ENCODE measurements around the gene ULK4. TPM values are rescaled to one million over a fixed set of nuclear protein-coding genes. Genes with fewer than 3 reads are reported as not detected.

The ULK4 gene
- total and polyA plus RNA-seq, 9 of the 15 experiments (the other 6 are each of a cell fraction or from before 2014, with no cell fraction given): 3.0 to 5.9 (median 3.5) TPM

- H2AFZ ChIP-seq (ENCODE audit: low read depth, low read length): peak overlapping the region; percentile 30; the same call in 1 of the 2 replicates
- WGBS (ENCODE audit: insufficient coverage, low coverage, missing lambda C conversion rate): 9% methylated on average over 5 of the region's 5 CpGs
- no peaks in the 10 kb centered on the region; a peak in 1 of 5 replicates for H3K27me3 ChIP-seq (ENCODE audit: control insufficient read depth in 2 of 2, insufficient read depth in 2 of 2, low read length in 2 of 2)
- FAIRE-seq (no peak), DNase-seq (ENCODE audit: extremely low read depth in 1 of 4, low spot score in 3 of 4) (no peak), ATAC-seq (no peak)
- CTCF ChIA-PET (ENCODE audit: low intra/inter-chr PET ratio): no interaction called here
- no peaks in the 10 kb centered on the region for H3K36me3 ChIP-seq (ENCODE audit: control insufficient read depth, insufficient read depth, low read length)
- H3K4me1 ChIP-seq (replicated peaks in 1 of 2; ENCODE audit: control insufficient read depth in 2 of 2, insufficient read depth in 2 of 2, low read length in 2 of 2): no peaks in the 10 kb centered on the region; a peak in 1 of 5 replicates
- in situ Hi-C loops (cut with MboI): no loop called here
- POLR2A ChIA-PET: interaction anchor here (0.7 kb wide), 1 partner anchor 239 kb away, joined by 3 read pairs; no protein-coding TSS in a partner anchor
- no peak overlapping the region for H3K9ac ChIP-seq (ENCODE audit: insufficient read depth in 1 of 2, low read depth in 2 of 2, low read length in 2 of 2)
- no peak overlapping the region for H3K4me3 ChIP-seq
- no peak for TF ChIP-seq SP2 (IDR thresholded peaks at IDR 0.05; ENCODE audit: extremely low read depth, low read depth, low read length, poor library complexity, severe bottlenecking)
- no peak for TF ChIP-seq NR2C1 (IDR thresholded peaks at IDR 0.05)
- TF ChIP-seq NR2C1 (tag; IDR thresholded peaks at IDR 0.05): 0 out of 2 replicates have a peak, but pooled peaks have one; percentile 8
- no peak for TF ChIP-seq FOXP4 (CRISPR knock-in tag; IDR thresholded peaks at IDR 0.05; ENCODE audit: borderline replicate concordance)
- TF ChIP-seq THRB (CRISPR knock-in tag; conservative IDR thresholded peaks at IDR 0.05): no peak
- TF ChIP-seq CEBPB (tag; IDR thresholded peaks at IDR 0.05): peak; percentile 78
- TF ChIP-seq, protein P1, sequence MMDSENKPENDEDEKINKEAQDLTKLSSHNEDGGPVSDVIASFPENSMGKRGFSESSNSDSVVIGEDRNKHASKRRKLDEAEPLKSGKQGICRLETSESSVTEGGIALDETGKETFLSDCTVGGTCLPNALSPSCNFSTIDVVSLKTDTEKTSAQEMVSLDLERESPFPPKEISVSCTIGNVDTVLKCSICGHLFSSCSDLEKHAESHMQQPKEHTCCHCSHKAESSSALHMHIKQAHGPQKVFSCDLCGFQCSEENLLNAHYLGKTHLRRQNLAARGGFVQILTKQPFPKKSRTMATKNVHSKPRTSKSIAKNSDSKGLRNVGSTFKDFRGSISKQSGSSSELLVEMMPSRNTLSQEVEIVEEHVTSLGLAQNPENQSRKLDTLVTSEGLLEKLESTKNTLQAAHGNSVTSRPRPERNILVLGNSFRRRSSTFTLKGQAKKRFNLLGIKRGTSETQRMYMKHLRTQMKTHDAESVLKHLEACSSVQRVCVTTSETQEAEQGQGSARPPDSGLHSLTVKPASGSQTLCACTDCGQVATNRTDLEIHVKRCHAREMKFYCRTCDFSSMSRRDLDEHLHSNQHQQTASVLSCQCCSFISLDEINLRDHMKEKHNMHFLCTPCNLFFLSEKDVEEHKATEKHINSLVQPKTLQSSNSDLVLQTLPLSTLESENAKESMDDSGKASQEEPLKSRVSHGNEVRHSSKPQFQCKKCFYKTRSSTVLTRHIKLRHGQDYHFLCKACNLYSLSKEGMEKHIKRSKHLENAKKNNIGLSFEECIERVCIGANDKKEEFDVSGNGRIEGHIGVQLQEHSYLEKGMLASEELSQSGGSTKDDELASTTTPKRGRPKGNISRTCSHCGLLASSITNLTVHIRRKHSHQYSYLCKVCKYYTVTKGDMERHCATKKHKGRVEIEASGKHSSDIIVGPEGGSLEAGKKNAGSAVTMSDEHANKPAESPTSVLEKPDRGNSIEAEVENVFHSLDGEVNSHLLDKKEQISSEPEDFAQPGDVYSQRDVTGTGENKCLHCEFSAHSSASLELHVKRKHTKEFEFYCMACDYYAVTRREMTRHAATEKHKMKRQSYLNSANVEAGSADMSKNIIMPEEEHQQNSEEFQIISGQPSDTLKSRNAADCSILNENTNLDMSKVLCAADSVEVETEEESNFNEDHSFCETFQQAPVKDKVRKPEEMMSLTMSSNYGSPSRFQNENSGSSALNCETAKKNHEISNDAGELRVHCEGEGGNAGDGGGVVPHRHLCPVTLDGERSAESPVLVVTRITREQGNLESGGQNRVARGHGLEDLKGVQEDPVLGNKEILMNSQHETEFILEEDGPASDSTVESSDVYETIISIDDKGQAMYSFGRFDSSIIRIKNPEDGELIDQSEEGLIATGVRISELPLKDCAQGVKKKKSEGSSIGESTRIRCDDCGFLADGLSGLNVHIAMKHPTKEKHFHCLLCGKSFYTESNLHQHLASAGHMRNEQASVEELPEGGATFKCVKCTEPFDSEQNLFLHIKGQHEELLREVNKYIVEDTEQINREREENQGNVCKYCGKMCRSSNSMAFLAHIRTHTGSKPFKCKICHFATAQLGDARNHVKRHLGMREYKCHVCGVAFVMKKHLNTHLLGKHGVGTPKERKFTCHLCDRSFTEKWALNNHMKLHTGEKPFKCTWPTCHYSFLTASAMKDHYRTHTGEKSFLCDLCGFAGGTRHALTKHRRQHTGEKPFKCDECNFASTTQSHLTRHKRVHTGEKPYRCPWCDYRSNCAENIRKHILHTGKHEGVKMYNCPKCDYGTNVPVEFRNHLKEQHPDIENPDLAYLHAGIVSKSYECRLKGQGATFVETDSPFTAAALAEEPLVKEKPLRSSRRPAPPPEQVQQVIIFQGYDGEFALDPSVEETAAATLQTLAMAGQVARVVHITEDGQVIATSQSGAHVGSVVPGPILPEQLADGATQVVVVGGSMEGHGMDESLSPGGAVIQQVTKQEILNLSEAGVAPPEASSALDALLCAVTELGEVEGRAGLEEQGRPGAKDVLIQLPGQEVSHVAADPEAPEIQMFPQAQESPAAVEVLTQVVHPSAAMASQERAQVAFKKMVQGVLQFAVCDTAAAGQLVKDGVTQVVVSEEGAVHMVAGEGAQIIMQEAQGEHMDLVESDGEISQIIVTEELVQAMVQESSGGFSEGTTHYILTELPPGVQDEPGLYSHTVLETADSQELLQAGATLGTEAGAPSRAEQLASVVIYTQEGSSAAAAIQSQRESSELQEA (IDR thresholded peaks at IDR 0.05; ENCODE audit: low read depth): no peak
- H3K27ac ChIP-seq (ENCODE audit: extremely low read depth, low read depth, low read length): no peak overlapping the region
- no peaks in the 10 kb centered on the region for H4K20me1 ChIP-seq (replicated peaks; ENCODE audit: control insufficient read depth, insufficient read depth, low read length)
- intact Hi-C loops (cut with micrococcal nuclease): no loop called here
- H3K9me1 ChIP-seq (ENCODE audit: control insufficient read depth, insufficient read depth, low read length): no peaks in the 10 kb centered on the region
- no peak overlapping the region for H3K4me2 ChIP-seq (ENCODE audit: insufficient read depth, low read length)
- no peaks in the 10 kb centered on the region for H3K79me2 ChIP-seq (ENCODE audit: control insufficient read depth, insufficient read depth, low read length)
- no TSS peak for BruUV-seq (replicated peaks)
- no peaks in the 10 kb centered on the region for H3K9me3 ChIP-seq (replicated peaks; ENCODE audit: control insufficient read depth, insufficient read depth, low read depth, low read length)
These were observed 25.7 kb upstream of the ULK4 start for GRCh38 chr3:41987627-41988026.

Measured in K562 (cell line).